GM10266 (cell line): ENCODE measurements around the gene OST4.
"Not testable (repeated sequence)": the region's sequence is repeated elsewhere in the genome, so short reads cannot be mapped to it uniquely, and the experiment has no call there.

Experiments
- DNase-seq: peaks from one replicate; pipeline ENCODE4 v3.0.0; 2012; ENCODE audit errors: extremely low spot score
- CTCF ChIP-seq: IDR thresholded peaks from 2 replicates; pipeline ENCODE4 v1.5.1; 2012; ENCODE audit warnings: mild to moderate bottlenecking, low read depth; ENCODE audit not compliant: control insufficient read depth, insufficient read depth; ENCODE audit errors: missing control alignments

The OST4 gene

DNA sequence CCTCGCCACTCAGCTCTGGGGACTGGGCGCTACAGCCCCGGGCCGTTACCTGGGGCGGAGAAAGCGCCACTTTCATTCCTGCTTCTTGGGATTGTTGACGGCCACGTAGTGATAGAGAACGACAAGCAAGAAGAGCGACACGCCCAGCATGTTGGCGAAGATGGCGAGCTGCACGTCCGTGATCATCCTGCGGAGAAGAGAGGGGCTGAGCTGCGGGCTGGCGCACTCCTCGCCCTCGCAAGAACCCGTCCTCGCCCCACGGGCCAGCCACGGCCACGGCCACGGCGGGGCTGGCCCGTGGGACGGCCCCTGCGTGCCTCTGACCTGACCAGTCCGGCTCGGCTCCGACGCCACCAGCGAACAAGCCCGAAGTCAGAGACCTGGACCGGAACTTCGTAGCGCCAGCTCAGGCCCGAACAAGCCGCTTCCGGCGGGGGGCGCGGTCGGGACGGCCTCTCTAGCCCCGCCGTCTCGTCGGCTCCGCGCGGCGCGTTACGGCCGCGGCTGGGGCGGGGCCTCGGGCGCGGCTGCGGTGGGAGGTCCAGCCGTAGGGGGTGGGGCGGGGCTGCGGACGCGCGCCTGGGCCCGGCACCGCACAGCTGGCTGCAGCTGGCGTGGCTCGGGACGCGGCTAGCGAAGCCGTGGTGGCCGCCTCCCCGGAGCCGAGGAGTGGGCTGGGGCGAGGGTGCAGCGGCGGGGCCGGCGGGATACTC is at the start of gene OST4:
Gene OST4, minus strand, starts transcription at position 378 of the 713 bp plus-strand sequence.
- DNase-seq, result peak; percentile 98
- TF ChIP-seq CTCF, result peak; percentile 16

DNA sequence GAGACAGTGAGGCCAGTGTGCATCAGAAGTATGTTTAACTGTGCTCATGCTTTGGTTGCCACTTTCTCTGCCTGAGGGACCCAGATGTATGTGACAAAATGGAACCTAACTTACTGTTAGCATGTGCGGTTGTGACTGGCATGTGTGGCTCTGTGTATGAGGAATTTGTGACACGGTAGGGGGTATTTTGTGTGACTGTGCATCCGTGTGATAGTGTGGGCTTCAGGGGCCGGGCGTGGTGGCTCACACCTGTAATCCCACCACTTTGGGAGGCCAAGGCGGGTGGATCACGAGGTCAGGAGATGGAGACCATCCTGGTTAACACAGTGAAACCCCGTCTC is 47.8 kb upstream of the OST4 start:
- not testable (repeated sequence) for DNase-seq

- no peak for DNase-seq
- TF ChIP-seq CTCF, result no peak
Observed at GRCh38 chr2:27118525-27119329, 47.3 kb upstream of the OST4 start, which contains the start of gene CGREF1. Gene CGREF1, minus strand, starts transcription at chr2:27119128. Its CDS starts 14,762 bp downstream, at chr2:27104366.

GRCh38 chr2:27117995-27118524 is 46.6 kb upstream of the OST4 start:
- no peak for DNase-seq
- TF ChIP-seq CTCF, result no peak

DNA sequence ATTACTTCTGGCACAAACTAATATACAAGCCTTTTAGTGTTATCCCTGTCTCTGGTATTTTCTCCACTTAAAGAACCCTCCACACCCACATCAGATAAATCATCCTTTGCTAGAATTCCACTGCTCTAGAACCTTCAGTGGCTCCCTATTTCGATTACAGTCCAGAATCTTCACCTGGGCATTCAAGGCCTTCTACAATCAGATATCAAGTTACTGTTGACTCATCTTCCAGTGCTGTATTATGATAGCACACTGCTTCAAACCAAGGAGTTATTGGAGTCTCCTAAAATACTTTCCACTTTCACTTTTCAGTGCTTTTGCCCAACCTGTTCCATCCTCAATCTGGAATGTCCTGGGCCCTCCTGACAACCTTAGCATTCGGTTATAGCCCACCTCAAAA is 44.1 kb upstream of the OST4 start:
- no peak for DNase-seq
- no peak for TF ChIP-seq CTCF

- not testable (repeated sequence) for DNase-seq
Observed at GRCh38 chr2:27111392-27112078, 40.1 kb upstream of the OST4 start.

- DNase-seq, result not testable (repeated sequence)
Observed at GRCh38 chr2:27110603-27111352, 39.3 kb upstream of the OST4 start.

DNA sequence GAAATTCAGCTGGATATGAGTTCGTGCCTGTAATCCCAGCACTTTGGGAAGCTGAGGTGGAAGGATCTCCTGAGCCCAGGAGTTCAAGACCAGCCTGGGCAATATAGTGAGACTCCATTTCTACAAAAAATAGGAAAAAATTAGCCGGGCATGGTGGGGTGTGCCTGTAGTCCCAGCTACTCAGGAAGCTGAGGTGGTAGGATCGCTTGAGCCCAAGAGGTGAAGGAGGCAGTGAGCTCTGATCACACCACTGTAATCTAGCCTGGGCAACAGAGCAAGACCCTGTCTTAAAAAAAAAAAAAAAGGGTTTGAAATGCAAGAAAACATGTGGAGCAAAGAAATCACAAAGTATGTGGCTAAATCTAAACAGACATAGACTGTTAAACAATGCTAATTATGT is 37.6 kb upstream of the OST4 start:
- no peak for TF ChIP-seq CTCF
- DNase-seq, result no peak
